GM19328 (cell line): Measurements from ENCODE around the gene FGF12.

Source experiments
- ATAC-seq: cut with Tn5 transposase; IDR thresholded peaks from one replicate; pipeline ENCODE4 v1.9.1; 2021; ENCODE audit warnings: mild to moderate bottlenecking, moderate library complexity; ENCODE audit not compliant: unreplicated experiment

The FGF12 gene

DNA sequence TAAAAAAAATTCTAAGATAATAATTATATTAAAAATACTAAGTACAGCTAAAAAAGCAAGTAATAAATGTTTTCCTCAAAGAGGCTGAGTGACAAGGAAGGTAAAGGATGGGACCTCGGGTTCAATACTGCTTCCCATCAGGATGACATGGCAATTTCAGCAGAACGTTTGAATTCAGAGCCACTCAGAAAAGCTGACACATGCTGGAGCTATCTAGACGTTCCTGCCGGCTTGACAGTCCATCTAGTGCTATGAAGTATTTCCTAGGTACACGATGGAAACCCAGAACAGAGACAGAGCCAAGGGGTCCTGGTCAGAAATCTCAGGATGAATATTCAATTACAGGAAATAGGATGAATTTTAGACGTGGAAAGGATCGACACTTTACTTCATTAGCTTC, 361.8 kb downstream of the FGF12 start:
- ATAC-seq = no peak

DNA sequence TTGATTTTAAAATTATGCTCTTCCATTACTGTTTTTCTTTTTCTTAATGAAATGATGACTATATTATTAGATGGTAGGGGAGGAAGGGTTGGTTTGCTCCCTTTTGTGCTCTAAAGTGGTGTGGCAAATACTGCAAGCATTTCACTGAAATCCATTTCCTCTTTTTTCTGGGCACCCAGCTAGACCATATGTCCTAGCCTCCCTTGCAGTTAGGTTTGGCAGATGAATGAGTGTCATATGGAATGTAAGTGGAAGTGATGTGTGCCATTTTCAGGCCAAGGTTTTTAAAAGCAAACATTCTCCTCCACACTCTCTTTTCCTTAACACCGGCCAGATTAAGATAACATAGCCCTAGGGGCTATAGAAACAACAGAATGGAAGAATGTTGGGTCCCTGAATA, 363.0 kb downstream of the FGF12 start:
- ATAC-seq = no peak

DNA sequence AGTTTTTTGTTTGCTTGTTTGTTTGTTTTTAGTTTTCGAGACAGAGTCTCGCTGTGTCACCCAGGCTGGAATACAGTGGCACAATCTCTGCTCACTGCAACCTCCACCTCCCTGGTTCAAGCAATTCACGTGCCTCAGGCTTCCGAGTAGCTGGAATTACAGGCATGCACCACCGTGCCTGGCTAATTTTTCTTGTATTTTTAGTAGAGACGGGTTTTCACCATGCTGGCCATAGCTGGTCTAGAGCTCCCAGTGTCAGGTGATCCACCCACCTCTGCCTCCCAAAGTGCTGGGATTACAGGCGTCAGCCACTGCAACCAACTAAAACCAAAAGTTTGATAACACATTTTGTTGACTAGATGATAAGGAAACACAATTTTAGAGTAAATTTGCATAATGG, 372.7 kb downstream of the FGF12 start:
- no peak for ATAC-seq

DNA sequence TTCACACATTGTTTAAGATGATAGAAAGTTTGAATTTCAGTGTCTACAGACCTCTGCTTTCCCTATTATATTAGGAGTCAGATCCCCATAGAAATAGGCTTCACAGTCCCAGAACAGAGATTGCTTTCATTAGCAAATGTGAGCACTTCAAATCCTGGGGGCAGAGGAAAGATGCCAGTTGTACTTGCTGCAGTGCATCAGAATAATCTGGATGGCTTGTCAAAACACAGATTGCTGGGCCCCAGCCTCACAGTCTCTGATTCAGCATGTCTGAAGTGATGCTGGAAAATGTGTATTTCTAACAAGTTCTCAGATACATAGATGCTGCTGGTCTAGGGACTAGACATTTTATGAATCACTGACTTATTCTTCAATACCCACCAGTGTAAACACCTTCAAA, 375.2 kb downstream of the FGF12 start:
- ATAC-seq = no peak

- ATAC-seq = no peak
Observed at GRCh38 chr3:192351441-192351840, 375.9 kb downstream of the FGF12 start.

- no peak for ATAC-seq
Observed at GRCh38 chr3:192340031-192340430, 387.3 kb downstream of the FGF12 start.

GRCh38 chr3:192339214-192339613, 388.1 kb downstream of the FGF12 start:
- ATAC-seq = no peak

GRCh38 chr3:192336286-192336685, 391.1 kb downstream of the FGF12 start:
- no peak for ATAC-seq

DNA sequence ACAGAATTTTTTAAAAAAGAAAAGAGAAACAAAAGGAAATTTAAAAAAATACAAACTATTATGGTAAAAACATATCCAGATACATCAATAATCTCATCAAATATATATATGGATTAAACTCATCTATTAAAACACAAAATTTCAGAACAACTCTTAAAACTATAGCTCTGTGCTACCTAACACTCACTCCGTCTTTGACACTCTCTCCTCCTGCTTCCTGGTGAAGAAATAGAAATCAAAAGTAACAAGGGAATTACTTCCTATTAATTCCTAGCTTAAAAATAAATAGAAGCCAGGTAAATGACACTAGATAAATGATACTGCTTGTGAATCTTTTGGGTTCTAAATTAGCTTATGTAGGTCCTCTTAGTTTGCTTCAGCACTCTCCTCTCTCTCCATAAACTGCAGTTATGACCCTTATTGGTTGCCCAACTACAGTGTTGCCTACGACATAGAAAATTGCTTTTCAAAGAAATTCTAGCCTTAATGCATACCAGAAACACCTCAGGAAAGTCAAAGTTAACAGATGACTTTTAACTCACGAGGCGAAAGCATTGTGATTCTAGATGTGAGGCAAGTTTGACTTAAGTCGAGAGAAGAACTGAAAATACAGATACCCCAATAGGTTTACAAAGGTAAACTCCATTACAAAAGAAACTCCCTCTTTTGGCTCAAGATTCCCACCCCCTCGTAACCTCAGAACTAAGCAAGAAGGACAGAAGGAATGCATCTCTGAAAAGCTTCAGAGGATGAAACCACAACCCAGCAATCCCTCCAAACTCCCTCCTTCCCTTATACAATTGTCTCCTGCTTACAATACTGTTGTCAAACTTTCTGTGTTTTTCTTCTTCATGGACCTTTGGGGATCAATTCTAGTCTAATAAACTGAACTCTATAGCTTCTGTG, 394.7 kb downstream of the FGF12 start:
- no peak for ATAC-seq

DNA sequence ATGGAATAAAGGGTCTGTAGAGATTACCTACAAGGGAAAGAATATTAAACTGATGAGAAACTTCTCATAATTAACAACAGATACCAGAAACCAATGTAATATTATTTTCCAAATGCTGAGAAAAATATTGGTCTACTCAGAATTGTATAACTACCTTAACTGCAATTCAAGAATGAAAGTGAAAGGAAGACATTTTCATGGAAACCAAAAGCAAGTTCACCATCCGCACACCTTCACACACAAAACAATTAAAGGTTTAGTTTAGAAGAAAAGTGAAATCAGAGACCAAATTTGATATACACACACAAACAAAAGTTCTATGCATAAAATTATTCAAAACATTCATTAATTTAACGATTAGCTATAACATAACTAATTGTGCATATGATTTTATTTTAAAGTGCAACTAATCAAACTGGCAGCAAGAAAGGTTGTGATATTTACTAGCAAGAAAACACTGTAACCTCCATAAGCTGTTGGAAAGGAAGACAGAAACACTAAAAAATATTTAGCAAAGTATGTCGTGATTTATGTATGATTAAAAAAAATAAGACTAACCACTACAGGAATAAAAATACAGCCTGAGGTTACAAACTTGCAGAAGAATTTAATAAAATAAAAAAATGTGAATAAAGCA, 395.5 kb downstream of the FGF12 start:
- ATAC-seq = no peak

DNA sequence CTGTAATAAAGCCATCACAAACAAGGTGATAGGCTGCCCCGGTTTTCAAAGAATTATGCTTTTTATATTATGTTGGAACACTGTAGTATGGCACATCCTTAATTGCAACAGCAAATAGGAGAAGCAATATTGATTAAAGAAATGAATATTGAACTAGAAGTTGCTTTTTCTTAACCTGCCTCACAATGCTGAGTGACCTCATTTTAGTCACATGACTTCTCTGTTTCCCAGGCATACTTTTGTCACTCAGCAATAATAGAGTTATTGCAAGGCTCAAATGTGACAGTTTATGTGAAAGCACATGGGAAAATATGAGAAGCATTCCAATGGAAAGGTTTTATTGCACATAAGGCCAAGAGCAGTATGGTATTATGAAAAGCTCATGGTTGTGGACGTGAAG, 400.7 kb downstream of the FGF12 start:
- no peak for ATAC-seq

DNA sequence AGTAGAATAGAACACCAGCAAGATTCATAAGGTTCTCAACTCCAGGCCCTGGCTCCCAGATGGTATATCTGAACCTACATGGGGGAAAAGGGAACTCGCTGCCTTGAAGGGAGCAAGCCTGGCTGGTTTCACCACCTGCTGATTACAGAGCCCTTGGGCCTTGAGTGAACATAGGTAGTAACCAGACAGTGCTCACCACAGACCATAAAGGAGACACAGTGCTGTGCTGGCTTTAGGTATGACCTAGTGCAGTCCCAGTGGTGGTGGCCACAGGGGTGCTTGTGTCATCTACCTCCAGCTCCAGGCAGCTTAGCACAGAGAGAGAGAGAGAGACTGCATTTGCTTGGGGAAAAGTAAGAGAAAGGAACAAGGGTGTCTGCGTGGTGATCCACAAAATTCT, 409.8 kb downstream of the FGF12 start:
- no peak for ATAC-seq

GRCh38 chr3:192313605-192314004, 413.7 kb downstream of the FGF12 start:
- ATAC-seq = no peak

DNA sequence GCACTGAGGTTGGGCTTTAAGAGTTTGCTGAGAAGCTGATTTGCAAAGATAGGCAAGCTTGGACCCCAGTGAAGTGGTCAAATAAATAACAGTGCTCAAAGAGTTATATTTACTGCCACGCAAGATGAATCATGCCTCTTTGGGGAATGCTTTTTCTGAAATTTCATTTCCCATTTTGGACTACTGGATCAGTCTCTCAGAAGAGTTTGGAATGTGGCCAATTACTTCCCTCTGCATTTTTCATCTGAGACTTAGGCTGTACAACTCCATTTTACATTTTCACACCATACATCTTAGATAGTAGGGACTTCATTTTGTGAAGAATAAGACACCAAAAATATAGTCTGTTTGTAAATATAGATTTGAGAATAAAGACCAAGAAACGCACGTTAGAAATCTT, 419.7 kb downstream of the FGF12 start:
- ATAC-seq = no peak

DNA sequence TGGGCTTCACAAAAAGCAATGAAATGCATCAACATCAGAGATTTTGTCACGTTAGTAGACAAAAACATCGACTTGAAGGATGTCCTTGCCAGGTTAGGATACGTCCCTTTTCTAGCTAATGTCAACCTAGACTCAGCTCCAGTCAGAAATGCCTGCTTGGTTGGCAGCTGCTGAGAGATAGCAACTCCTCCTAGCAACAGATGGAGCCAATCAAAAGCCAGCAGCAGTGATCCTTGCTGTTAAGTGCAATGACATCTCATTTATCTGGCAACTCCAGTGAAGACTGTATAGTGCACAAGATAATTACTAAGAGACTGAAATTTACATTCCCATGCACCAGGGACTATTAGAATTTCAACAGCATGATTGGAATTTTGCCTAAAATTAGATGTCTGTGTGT, 424.1 kb downstream of the FGF12 start:
- no peak for ATAC-seq

DNA sequence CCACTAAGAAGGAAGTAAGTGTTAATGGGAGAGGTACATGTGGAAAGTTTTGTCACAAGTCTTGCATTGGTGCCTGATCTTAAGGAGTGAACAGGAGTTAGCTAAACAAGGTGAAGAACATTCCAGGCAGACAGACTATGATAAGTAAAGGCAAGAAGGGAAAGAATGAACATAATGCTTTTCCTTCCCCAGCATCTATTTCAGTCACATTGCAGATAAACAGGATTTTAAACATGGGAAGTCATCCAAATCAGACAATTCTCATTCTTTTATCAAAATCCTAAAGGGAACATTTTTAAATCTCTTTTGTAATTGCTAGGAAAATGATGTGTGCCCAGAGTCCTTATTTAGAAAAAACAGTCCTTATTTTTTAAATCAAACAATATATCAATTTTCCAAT, 424.6 kb downstream of the FGF12 start:
- no peak for ATAC-seq

- ATAC-seq = no peak
Observed at GRCh38 chr3:192299921-192300320, 427.4 kb downstream of the FGF12 start.

DNA sequence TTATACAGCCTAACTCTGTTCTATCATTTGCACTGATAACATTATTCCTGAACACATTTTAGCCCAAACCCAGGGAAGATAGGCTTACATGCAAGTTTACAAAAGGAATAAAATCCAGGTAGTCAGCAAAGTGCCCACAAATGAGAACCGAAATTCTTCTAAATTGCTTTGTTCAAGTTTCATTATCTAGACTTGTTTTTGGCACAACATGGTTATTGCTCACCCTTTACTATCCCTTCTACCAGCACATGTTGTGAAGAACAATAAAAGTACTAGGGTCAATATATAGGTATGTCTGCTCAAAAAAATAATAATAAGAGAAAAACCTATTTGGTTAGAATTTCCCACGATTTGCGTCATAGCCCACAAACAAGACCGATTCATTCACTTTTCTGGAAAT, 430.5 kb downstream of the FGF12 start:
- no peak for ATAC-seq

DNA sequence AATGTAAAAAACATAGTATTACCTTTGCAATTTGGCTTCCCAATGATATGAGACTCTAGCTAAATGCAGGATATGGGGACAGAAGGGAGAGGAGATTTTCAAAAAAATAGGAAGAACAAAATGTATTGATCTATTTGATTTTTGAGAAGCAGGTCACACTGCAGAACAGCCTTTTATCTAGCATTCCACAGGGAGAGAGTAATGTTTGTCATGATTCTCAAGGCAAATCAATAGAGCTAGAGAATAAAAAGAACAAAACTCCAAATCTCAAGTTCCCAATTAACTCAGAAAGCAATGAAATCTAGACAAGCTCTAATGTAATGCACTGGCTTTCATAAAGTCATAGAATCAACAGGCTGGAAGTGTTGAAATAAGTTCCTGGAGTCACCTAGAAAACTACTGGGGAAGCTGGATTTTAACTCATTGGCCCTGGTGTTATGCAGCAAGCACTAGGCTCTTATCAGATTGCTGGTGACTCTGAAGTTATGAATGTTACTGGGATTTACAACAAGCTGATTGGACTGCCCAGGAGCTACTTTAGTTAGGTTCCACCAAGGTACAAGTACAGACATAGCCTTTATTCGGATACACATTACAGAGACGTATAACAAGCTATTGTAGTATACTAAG, 442.8 kb downstream of the FGF12 start:
- ATAC-seq = no peak

DNA sequence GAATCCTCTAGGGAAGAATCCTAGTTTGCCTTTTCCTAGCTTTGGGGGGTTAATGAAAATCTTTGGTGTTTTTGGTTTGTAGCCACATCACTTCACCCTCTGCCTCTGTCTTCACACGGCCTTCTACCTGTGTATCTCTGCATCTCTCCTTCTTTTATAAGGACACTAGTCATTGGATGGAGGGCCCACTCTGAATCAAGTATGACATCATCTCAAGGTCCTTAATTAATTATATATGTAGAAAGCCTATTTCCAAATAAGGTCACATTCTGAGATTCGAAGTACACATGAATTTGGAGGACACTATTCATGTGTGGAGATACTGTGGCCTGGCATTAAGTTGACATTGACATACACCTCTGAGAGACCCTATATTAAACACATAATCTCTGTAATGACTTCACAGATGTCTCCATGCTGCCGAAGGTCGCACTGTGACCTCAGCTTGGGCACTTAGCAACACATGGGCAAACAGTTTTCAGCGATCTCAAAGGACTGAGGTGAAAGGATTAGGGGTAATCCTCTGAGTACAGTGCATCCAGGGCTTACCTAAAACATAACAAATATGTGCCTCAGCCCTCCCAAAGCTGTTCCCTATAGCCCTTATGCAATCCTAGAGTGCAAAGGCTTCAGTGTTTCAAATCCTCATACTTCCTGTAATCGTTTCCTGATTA, 446.0 kb downstream of the FGF12 start:
- ATAC-seq = no peak

DNA sequence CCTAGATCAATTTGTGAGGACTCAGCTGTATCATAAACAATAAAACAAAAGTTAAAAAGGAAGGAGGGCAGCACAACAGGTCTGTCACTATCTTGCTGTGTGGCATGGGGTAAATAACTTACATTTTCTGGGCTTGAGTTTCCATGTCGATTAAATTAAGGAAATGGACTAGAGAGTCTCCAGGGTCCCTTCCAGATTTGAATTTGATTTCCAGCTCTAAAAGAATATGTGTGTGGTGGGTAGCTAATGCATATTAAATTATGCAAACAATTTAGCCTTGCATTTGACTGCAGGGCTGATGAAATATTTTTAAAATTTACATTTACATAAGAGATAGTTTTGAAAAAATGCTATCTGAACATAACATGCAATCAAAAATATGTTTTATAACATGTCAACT, 447.7 kb downstream of the FGF12 start:
- no peak for ATAC-seq
